Gastroesophageal sphincter (tissue), 3 donors: Measurements from ENCODE around the gene MARK3.

Source experiments
- CTCF ChIP-seq, 4 experiments: fragments of 200-600 bp in 2 of 4; fragments of 450-650 bp in 2 of 4; sonication (generic) in 1 of 4; IDR thresholded peaks; one replicate each; pipeline ENCODE4 v1.5.1; 2017 to 2019; ENCODE audit warnings: antibody characterized with exemption in 4 of 4, mild to moderate bottlenecking in 2 of 4, moderate library complexity in 2 of 4
- POLR2A ChIP-seq, 2 donors: fragments of 450-650 bp; IDR thresholded peaks; one replicate each; pipeline ENCODE4 v1.6.1; 2017; ENCODE audit warnings: antibody characterized with exemption in 2 of 2, mild to moderate bottlenecking in 2 of 2, moderate library complexity in 1 of 2

GRCh38 chr14:103530831-103531230, 145.6 kb downstream of the MARK3 start:
- TF ChIP-seq CTCF (IDR thresholded peaks at IDR 0.05) (no peak), POLR2A (IDR thresholded peaks at IDR 0.05) (no peak)
